ENCODE results near the gene PLBD2.

GRCh38 chr12:113314121-113314529, 44.3 kb upstream of the PLBD2 start:
- TF ChIP-seq CTCF (conservative IDR thresholded peaks at IDR 0.05; ENCODE audit: low read length) (no peak), EZH2phosphoT487 (IDR thresholded peaks at IDR 0.05; ENCODE audit: borderline replicate concordance) (no peak)

All from Loucy (cell line).